GM12878 (cell line): ENCODE results near the gene CSTF2T.
"Not testable (repeated sequence)": the region's sequence is repeated elsewhere in the genome, so short reads cannot be mapped to it uniquely, and the experiment has no call there.

Source experiments
- NRF1 ChIP-seq: conservative IDR thresholded peaks from 2 replicates; pipeline ENCODE4 v1.6.1; 2011; ENCODE audit warnings: mild to moderate bottlenecking, low read depth, low read length, improper control_type of control experiment
- TF ChIP-seq, protein P1 (sequence below), 3 experiments: IDR thresholded peaks in 2 of 3; conservative IDR thresholded peaks in 1 of 3; 2 replicates each; pipeline ENCODE4 v1.5.1; 2011; ENCODE audit warnings: low read depth in 3 of 3, low read length in 3 of 3, mild to moderate bottlenecking in 3 of 3, control low read depth in 2 of 3, moderate library complexity in 2 of 3, inconsistent platforms in 1 of 3, mixed read lengths in 1 of 3; ENCODE audit not compliant: control insufficient read depth in 2 of 3, insufficient read depth in 1 of 3; ENCODE audit errors: extremely low read depth in 1 of 3

DNA sequence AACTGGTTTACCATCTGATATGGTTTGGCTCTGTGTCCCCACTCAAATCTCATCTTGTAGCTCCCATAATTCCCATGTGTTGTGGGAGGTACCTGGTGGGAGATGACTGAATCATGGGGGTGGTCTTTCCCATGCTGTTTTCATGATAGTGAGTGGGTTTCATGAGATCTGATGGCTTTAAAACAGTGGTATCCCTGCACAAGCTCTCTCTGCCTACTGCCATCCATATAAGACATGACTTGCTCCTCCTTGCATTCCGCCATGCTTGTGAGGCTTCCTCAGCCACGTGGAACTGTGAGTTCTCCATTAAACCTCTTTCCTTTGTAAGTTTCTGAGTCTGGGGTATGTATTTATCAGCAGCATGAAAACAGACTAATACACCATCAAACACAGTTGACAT lies 10.6 kb downstream of the CSTF2T start:
- TF ChIP-seq, protein P1, sequence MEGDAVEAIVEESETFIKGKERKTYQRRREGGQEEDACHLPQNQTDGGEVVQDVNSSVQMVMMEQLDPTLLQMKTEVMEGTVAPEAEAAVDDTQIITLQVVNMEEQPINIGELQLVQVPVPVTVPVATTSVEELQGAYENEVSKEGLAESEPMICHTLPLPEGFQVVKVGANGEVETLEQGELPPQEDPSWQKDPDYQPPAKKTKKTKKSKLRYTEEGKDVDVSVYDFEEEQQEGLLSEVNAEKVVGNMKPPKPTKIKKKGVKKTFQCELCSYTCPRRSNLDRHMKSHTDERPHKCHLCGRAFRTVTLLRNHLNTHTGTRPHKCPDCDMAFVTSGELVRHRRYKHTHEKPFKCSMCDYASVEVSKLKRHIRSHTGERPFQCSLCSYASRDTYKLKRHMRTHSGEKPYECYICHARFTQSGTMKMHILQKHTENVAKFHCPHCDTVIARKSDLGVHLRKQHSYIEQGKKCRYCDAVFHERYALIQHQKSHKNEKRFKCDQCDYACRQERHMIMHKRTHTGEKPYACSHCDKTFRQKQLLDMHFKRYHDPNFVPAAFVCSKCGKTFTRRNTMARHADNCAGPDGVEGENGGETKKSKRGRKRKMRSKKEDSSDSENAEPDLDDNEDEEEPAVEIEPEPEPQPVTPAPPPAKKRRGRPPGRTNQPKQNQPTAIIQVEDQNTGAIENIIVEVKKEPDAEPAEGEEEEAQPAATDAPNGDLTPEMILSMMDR (IDR thresholded peaks at IDR 0.05 in 2 of 3, conservative IDR thresholded peaks at IDR 0.05 in 1 of 3; ENCODE audit: control insufficient read depth in 2 of 3, extremely low read depth in 1 of 3, insufficient read depth in 1 of 3, low read depth in 3 of 3, low read length in 3 of 3): not testable (repeated sequence)
- TF ChIP-seq NRF1: not testable (repeated sequence)
